ENCODE data around the gene CACNA2D1. TPM values are rescaled to one million over a fixed set of nuclear protein-coding genes. Genes with fewer than 3 reads are reported as not detected.

CACNA2D1 gene
- total RNA-seq, 2 experiments from 2014 or later: not detected

DNA sequence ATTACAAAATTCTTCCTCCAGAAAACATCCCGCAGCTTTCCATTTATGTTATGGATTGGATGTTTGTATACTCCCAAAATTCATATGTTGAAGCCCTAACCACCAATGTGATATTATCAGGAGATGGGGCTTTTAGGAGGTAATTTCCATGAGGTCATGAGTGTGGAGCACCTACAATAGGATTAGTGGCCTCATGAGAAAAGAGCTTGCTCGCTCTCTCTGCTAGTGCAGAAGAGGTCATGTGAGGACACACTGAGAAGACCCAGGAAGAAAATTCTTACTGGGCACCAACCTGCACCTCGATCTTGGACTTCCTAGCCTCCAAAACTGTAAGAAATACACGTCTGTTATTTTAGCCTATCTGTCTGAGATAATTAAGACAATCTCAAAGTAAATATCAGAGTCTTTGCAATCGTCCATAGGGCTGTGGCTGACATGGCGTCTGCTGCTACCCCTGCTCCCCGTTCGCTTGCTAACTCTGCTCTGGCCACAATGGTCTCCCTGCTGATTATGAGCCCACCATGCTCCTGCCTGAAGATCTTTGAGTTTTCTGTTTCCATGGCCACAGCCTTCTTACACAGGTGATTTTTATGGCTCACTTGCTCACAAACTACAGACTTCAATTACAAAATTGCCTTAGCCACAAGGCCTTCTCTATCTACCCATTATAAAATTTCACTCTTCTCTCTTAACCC is 333.3 kb downstream of the CACNA2D1 start:
- no peaks in the 10 kb centered on the region for H3K36me3 Mint-ChIP-seq (ENCODE audit: low read depth)
- H3K27me3 Mint-ChIP-seq (ENCODE audit: low read depth): no peaks in the 10 kb centered on the region
- intact Hi-C loops (cut with micrococcal nuclease): no loop called here
- no peak for DNase-seq
- no peaks in the 10 kb centered on the region for H3K4me1 Mint-ChIP-seq (ENCODE audit: low read depth)
- H3K27ac Mint-ChIP-seq: no peak overlapping the region
- H3K4me3 Mint-ChIP-seq: no peak overlapping the region
- CTCF ChIA-PET: interaction anchor here (0.6 kb wide), 1 partner anchor 228 kb away, joined by 3 read pairs; no protein-coding TSS in a partner anchor
- H3K9me3 Mint-ChIP-seq: no peaks in the 10 kb centered on the region

DNA sequence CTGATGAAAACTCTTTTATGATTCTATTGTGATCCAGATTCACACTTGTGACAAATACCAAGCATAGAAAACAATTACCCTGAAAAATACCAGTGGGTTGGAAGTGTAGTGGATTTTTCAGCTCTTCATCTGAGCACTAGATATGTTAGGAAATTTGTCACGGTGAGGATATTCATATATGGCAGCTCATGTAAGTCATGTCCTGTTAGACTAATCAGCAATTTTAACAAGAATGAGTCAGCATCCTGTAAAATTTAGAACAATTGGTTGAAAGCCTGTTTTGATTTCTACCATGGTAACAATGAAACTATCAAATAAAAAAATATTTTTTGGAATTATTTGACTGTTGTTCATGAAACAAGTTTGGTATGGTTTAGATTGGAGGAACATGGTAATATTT is 334.3 kb downstream of the CACNA2D1 start:
- Mint-ChIP-seq H3K27me3 (ENCODE audit: low read depth) (no peaks in the 10 kb centered on the region), H3K27ac (no peak overlapping the region), H3K9me3 (no peaks in the 10 kb centered on the region), H3K36me3 (ENCODE audit: low read depth) (no peaks in the 10 kb centered on the region), H3K4me3 (no peak overlapping the region), H3K4me1 (ENCODE audit: low read depth) (no peaks in the 10 kb centered on the region)
- CTCF ChIA-PET: no interaction called here
- intact Hi-C loops (cut with micrococcal nuclease): no loop called here
- no peak for DNase-seq

- no peak for DNase-seq
- H3K27me3 Mint-ChIP-seq (ENCODE audit: low read depth): no peaks in the 10 kb centered on the region
- no peaks in the 10 kb centered on the region for H3K9me3 Mint-ChIP-seq
- no peak overlapping the region for H3K4me3 Mint-ChIP-seq
- H3K36me3 Mint-ChIP-seq (ENCODE audit: low read depth): no peaks in the 10 kb centered on the region
- no peaks in the 10 kb centered on the region for H3K4me1 Mint-ChIP-seq (ENCODE audit: low read depth)
- intact Hi-C loops (cut with micrococcal nuclease): no loop called here
- CTCF ChIA-PET: no interaction called here
- H3K27ac Mint-ChIP-seq: no peak overlapping the region
These were observed 337.4 kb downstream of the CACNA2D1 start for GRCh38 chr7:82106201-82106600.

GRCh38 chr7:82105463-82105862 is 338.1 kb downstream of the CACNA2D1 start:
- no peaks in the 10 kb centered on the region for H3K27me3 Mint-ChIP-seq (ENCODE audit: low read depth)
- CTCF ChIA-PET: interaction anchor here (0.6 kb wide), 1 partner anchor 466 kb away, joined by 3 read pairs; no protein-coding TSS in a partner anchor
- no peaks in the 10 kb centered on the region for H3K9me3 Mint-ChIP-seq
- no peaks in the 10 kb centered on the region for H3K36me3 Mint-ChIP-seq (ENCODE audit: low read depth)
- H3K27ac Mint-ChIP-seq: no peak overlapping the region
- no peak for DNase-seq
- H3K4me3 Mint-ChIP-seq: no peak overlapping the region
- intact Hi-C loops (cut with micrococcal nuclease): no loop called here
- H3K4me1 Mint-ChIP-seq (ENCODE audit: low read depth): no peaks in the 10 kb centered on the region

- H3K36me3 Mint-ChIP-seq (ENCODE audit: low read depth): no peaks in the 10 kb centered on the region
- H3K9me3 Mint-ChIP-seq: no peaks in the 10 kb centered on the region
These were observed 345.2 kb downstream of the CACNA2D1 start for GRCh38 chr7:82098414-82098813.

DNA sequence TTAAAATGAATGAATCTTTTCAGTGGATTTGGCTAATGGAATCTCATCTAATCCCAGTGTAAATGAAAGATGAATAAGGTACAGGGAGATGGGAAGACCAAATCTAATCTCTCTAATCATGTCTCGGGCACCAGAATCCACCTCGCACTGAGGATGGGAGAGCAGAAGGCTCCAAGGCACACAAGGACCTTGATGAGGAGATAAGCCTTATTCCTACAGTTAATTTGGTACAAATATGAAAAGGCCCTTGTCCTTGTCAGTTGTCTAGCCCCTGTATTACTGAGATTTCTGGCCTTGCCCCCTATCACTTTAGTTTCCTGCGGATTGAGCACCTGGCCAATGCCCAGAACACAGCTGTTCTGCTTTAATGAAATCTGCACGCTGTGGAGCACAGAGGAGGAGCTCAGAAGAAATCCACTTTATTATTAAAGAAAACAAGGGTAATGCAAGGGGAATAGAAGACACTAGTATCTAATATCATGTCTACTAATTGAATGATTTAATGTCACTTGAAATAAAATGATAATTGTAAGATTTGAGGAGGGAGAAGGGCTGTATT is 352.4 kb downstream of the CACNA2D1 start:
- Mint-ChIP-seq H3K4me1 (ENCODE audit: low read depth) (no peaks in the 10 kb centered on the region), H3K36me3 (ENCODE audit: low read depth) (no peaks in the 10 kb centered on the region), H3K4me3 (no peak overlapping the region), H3K9me3 (no peaks in the 10 kb centered on the region), H3K27me3 (ENCODE audit: low read depth) (no peaks in the 10 kb centered on the region), H3K27ac (no peak overlapping the region)
- CTCF ChIA-PET: no interaction called here
- intact Hi-C loops (cut with micrococcal nuclease): no loop called here
- no peak for DNase-seq

More at GRCh38 chr7:82098414-82098813, 345.2 kb downstream of the CACNA2D1 start:
- no peak overlapping the region for H3K4me3 Mint-ChIP-seq
- H3K27me3 Mint-ChIP-seq (ENCODE audit: low read depth): no peaks in the 10 kb centered on the region
- H3K27ac Mint-ChIP-seq: no peak overlapping the region
- DNase-seq: no peak
- H3K4me1 Mint-ChIP-seq (ENCODE audit: low read depth): no peaks in the 10 kb centered on the region
- intact Hi-C loops (cut with micrococcal nuclease): no loop called here
- CTCF ChIA-PET: no interaction called here

DNA sequence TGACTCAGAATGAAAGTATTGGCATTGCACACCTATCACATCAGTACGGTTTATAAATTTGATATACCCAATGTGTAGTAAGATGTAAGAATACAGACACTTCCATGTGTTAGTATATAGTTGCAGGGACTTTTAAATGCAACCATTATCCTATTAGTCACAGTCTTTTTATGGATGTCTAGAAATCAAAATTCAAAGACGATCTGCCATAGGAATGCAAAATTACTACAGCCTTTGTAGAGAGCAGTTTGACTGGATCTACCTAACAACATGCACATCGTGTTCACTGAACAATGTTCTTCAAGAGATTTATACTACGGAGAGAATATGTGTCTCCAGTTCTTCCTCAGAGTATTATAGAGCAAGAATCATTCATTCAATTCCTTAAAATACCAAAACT is 356.5 kb downstream of the CACNA2D1 start:
- no peaks in the 10 kb centered on the region for H3K4me1 Mint-ChIP-seq (ENCODE audit: low read depth)
- H3K27ac Mint-ChIP-seq: no peak overlapping the region
- no peak for DNase-seq
- CTCF ChIA-PET: no interaction called here
- no peaks in the 10 kb centered on the region for H3K9me3 Mint-ChIP-seq
- H3K27me3 Mint-ChIP-seq (ENCODE audit: low read depth): no peaks in the 10 kb centered on the region
- no peaks in the 10 kb centered on the region for H3K36me3 Mint-ChIP-seq (ENCODE audit: low read depth)
- no peak overlapping the region for H3K4me3 Mint-ChIP-seq
- intact Hi-C loops (cut with micrococcal nuclease): no loop called here

GRCh38 chr7:82085116-82085515 is 358.5 kb downstream of the CACNA2D1 start:
- no peaks in the 10 kb centered on the region for H3K27me3 Mint-ChIP-seq (ENCODE audit: low read depth)
- no peak overlapping the region for H3K4me3 Mint-ChIP-seq
- no peak for DNase-seq
- H3K9me3 Mint-ChIP-seq: no peaks in the 10 kb centered on the region
- H3K4me1 Mint-ChIP-seq (ENCODE audit: low read depth): no peaks in the 10 kb centered on the region
- CTCF ChIA-PET: interaction anchor here (0.7 to 1.6 kb wide), 2 partner anchors 22 to 1144 kb away, joined by 3 to 6 read pairs; no protein-coding TSS in a partner anchor
- no peak overlapping the region for H3K27ac Mint-ChIP-seq
- intact Hi-C loops (cut with micrococcal nuclease): no loop called here
- H3K36me3 Mint-ChIP-seq (ENCODE audit: low read depth): no peaks in the 10 kb centered on the region

- CTCF ChIA-PET: no interaction called here
- Mint-ChIP-seq H3K4me1 (ENCODE audit: low read depth) (no peaks in the 10 kb centered on the region), H3K4me3 (no peak overlapping the region), H3K27ac (no peak overlapping the region), H3K9me3 (no peaks in the 10 kb centered on the region), H3K27me3 (ENCODE audit: low read depth) (no peaks in the 10 kb centered on the region), H3K36me3 (ENCODE audit: low read depth) (no peaks in the 10 kb centered on the region)
- DNase-seq: no peak
- intact Hi-C loops (cut with micrococcal nuclease): no loop called here
These were observed 361.8 kb downstream of the CACNA2D1 start for GRCh38 chr7:82081644-82082224.

DNA sequence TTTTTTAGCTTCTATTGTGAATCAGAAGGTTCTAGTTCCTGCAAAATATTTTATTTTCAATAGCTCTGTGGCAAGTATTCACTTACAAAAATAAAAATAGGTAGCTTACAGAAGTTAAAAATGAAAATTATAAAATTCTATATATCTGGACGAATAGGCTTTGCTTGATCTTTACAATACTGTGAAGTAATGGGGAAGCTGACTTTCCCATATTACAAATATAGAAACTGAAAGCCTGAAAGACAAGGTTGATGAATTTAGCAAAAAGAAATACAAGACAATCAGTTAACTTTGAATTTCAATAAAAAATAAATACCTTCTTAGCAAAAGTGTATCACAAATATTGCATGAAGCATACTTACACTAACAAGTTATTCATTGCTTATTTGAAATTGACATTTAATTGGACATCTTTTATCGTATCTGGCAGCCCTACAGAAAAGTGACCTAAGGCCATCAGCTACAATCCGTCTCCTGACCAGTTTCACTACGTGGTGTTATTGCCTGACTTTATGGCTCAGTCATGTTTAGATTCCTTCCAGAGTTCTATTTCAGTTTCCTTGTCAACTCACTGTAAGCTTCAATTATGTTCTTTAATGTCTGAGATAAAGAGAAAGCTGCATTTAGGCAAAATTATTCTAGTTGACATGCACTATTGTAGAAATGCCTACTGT is 363.2 kb downstream of the CACNA2D1 start:
- Mint-ChIP-seq H3K36me3 (ENCODE audit: low read depth) (no peaks in the 10 kb centered on the region), H3K27me3 (ENCODE audit: low read depth) (no peaks in the 10 kb centered on the region), H3K27ac (no peak overlapping the region), H3K9me3 (no peaks in the 10 kb centered on the region), H3K4me3 (no peak overlapping the region), H3K4me1 (ENCODE audit: low read depth) (no peaks in the 10 kb centered on the region)
- DNase-seq: no peak
- intact Hi-C loops (cut with micrococcal nuclease): no loop called here
- CTCF ChIA-PET: no interaction called here

DNA sequence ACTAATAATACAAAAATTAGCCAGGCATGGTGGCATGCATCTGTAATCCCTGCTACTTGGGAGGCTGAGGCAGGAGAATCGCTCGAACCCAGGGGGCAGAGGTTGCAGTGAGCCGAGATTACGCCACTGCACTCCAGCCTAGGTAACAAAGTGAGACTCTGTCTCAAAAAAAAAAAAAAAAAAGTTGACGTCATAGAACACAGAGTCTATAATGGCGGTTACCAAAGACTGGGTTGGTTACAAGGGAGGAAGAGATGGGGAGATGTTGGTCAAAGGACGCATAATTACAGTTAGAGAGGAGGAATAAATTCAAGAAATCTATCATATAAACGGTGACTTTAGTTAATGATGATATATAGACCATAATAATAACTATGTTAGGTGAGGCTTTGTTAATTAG is 364.1 kb downstream of the CACNA2D1 start:
- Mint-ChIP-seq H3K9me3 (no peaks in the 10 kb centered on the region), H3K4me3 (no peak overlapping the region), H3K27me3 (ENCODE audit: low read depth) (no peaks in the 10 kb centered on the region)

GRCh38 chr7:82078807-82079206 is 364.8 kb downstream of the CACNA2D1 start:
- Mint-ChIP-seq H3K4me1 (ENCODE audit: low read depth) (no peaks in the 10 kb centered on the region), H3K36me3 (ENCODE audit: low read depth) (no peaks in the 10 kb centered on the region)
- DNase-seq: no peak

More for the DNA sequence above, 364.1 kb downstream of the CACNA2D1 start:
- CTCF ChIA-PET: no interaction called here
- H3K36me3 Mint-ChIP-seq (ENCODE audit: low read depth): no peaks in the 10 kb centered on the region
- intact Hi-C loops (cut with micrococcal nuclease): no loop called here
- no peak overlapping the region for H3K27ac Mint-ChIP-seq
- DNase-seq: no peak
- no peaks in the 10 kb centered on the region for H3K4me1 Mint-ChIP-seq (ENCODE audit: low read depth)

More at GRCh38 chr7:82078807-82079206, 364.8 kb downstream of the CACNA2D1 start:
- intact Hi-C loops (cut with micrococcal nuclease): no loop called here
- Mint-ChIP-seq H3K9me3 (no peaks in the 10 kb centered on the region), H3K4me3 (no peak overlapping the region), H3K27ac (no peak overlapping the region), H3K27me3 (ENCODE audit: low read depth) (no peaks in the 10 kb centered on the region)
- CTCF ChIA-PET: no interaction called here
